Measurements from ENCODE around the gene GAS2. TPM values are rescaled to one million over a fixed set of nuclear protein-coding genes. Genes with fewer than 3 reads are reported as not detected.

GAS2 gene
- polyA plus RNA-seq, 1 donor, result 5.8 TPM

DNA sequence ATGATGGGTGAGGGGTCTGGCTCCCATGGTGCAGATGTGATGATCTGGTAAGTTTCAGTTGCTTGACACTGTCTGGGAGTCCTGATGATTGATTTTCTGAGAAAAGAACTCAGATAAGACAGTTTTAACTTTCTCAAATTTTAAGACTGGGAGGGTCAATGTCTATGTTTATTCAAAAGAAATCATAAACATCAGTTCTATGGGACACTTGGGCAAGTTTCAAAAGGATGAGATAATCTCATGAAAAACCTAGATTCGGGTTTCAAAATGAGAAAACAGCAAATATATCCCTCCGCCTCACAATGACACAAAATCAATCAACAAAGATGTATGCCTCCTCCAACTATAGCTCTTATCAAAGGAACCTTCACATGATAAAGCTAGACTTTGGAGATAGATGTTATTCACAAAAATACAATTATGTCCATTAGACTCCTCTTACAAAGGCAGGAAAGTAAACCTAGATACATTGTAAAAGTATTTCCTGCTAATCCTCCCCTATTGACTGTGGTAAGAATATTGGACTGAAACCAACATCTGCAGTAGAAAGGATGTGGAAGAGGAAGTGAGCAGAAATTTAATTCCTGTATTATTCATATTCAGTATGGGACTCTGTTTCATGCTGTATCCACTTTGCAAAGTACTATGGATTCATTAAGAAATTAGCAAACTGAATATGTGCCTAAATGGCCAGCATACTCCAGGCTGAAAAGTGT is 141.6 kb downstream of the GAS2 start:
- Histone ChIP-seq H3K4me3 (ENCODE audit: low read length) (no peak overlapping the region), H3K27me3 (ENCODE audit: control insufficient read depth, insufficient read depth, low read length) (no peaks in the 10 kb centered on the region), H3K4me1 (ENCODE audit: control insufficient read depth, insufficient read depth, low read length) (no peaks in the 10 kb centered on the region), H3K36me3 (ENCODE audit: control insufficient read depth, insufficient read depth, low read length) (no peaks in the 10 kb centered on the region), H3K27ac (ENCODE audit: low read length) (no peak overlapping the region), H3K9me3 (ENCODE audit: control insufficient read depth, low read depth, low read length) (peaks cover 3% of the 10 kb centered on the region)
- no peak for DNase-seq
- 100% methylated on average over 1 of the region's 2 CpGs for WGBS (ENCODE audit: insufficient coverage, low lambda C conversion rate)

DNA sequence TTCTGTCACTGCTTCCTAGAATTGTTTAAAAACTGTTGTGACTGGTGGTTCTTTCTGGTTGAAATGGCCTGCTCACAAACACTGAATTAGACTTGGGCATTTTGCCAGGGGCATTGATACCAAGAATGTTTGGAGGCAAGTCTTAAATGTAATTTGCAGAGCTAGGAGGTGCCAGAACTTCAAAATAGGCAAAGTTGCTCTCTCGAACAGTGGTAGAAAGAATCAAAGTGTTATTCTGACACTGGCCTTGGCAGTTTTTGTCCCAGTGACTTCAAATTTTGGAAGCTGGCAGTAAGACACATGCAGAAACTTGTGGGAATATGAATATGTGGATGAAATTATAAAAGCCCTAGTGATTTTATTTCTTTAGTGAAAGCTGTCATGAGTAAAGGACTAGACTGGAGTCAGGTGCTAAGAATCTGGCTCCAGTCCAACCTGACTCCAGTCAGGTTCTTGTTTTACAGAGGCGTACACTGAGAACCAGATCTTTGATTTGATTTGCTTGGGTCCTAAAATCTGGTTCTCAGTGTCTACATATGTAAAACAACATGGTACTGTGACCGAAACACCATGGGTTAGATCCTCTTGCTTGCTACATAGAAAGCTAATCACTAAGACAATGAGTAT is 142.3 kb downstream of the GAS2 start:
- Histone ChIP-seq H3K4me3 (ENCODE audit: low read length) (no peak overlapping the region), H3K9me3 (ENCODE audit: control insufficient read depth, low read depth, low read length) (peaks cover 3% of the 10 kb centered on the region), H3K27me3 (ENCODE audit: control insufficient read depth, insufficient read depth, low read length) (no peaks in the 10 kb centered on the region), H3K4me1 (ENCODE audit: control insufficient read depth, insufficient read depth, low read length) (no peaks in the 10 kb centered on the region), H3K27ac (ENCODE audit: low read length) (no peak overlapping the region), H3K36me3 (ENCODE audit: control insufficient read depth, insufficient read depth, low read length) (no peaks in the 10 kb centered on the region)
- WGBS (ENCODE audit: insufficient coverage, low lambda C conversion rate), result no CpG with 5 or more reads among the region's 3 CpGs
- no peak for DNase-seq

DNA sequence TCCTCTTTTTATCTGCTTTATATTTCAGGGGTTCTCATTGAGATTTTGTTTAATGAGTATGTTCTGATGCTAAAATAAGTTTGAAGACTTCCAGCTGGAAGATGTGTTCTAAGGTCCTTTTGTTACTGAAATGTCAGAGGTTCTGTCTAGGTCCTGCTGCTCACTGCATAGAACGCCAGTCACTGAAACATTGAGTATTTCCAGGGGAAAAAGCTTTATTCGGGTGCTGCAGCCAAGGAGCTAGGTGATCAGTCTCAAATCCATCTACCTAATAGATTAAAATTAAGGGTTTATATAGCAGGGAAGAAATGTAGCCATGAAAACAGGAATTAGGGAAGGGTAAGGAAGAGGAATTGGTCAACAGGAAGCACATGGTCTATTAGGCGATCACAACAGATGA is 143.5 kb downstream of the GAS2 start:
- 100% methylated on average over 1 of the region's 3 CpGs for WGBS (ENCODE audit: insufficient coverage, low lambda C conversion rate)

DNA sequence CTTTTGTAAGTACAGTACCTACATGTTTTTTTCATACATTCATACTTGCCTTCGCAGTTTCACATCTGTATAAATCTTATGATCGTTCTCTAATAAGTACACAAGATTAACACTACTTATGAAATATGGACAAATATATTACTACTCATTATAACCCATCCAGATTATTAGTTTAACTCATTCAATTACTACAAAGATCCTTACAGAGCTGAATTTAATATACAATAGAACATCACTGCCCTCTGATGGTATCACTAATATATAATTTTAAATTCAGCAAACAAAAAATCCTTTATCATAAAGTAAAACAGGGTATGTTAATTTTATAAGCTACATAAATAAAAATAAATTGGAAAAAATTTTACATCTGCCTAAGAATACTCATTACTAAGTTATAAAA is 155.8 kb downstream of the GAS2 start:
- no peaks in the 10 kb centered on the region for H3K4me1 ChIP-seq (ENCODE audit: control insufficient read depth, insufficient read depth, low read length)
- no peak overlapping the region for H3K27ac ChIP-seq (ENCODE audit: low read length)
- peaks cover 15% of the 10 kb centered on the region for H3K36me3 ChIP-seq (ENCODE audit: control insufficient read depth, insufficient read depth, low read length)
- H3K4me3 ChIP-seq (ENCODE audit: low read length), result no peak overlapping the region
- WGBS (ENCODE audit: insufficient coverage, low lambda C conversion rate), result 89% methylated on average over 2 of the region's 2 CpGs
- H3K27me3 ChIP-seq (ENCODE audit: control insufficient read depth, insufficient read depth, low read length), result no peaks in the 10 kb centered on the region
- no peak for DNase-seq
- H3K9me3 ChIP-seq (ENCODE audit: control insufficient read depth, low read depth, low read length), result no peaks in the 10 kb centered on the region

More for the DNA sequence above, 143.5 kb downstream of the GAS2 start:
- no peaks in the 10 kb centered on the region for H3K36me3 ChIP-seq (ENCODE audit: control insufficient read depth, insufficient read depth, low read length)
- peaks cover 3% of the 10 kb centered on the region for H3K9me3 ChIP-seq (ENCODE audit: control insufficient read depth, low read depth, low read length)
- H3K27me3 ChIP-seq (ENCODE audit: control insufficient read depth, insufficient read depth, low read length), result no peaks in the 10 kb centered on the region
- DNase-seq, result no peak
- no peak overlapping the region for H3K4me3 ChIP-seq (ENCODE audit: low read length)
- H3K27ac ChIP-seq (ENCODE audit: low read length), result no peak overlapping the region
- no peaks in the 10 kb centered on the region for H3K4me1 ChIP-seq (ENCODE audit: control insufficient read depth, insufficient read depth, low read length)

DNA sequence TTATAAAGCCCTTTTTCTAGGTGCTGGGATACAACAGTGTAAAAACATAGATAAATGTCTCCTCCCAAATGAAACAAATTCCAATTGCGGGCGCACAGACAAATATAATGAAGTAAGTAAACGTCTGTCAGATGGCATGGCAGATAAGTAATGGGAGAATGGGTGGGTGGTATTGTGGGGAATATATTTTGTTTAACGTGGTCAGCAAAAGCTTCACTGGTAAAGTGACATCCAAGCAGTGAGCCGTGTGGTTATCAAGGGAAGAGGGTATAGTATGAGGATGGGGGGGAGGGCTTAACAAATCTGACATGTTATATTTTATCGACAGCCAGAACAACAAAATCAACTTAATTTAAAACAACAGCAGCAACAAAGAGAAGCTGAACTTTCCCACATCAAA is 162.0 kb downstream of the GAS2 start:
- WGBS (ENCODE audit: insufficient coverage, low lambda C conversion rate), result 0% methylated on average over 3 of the region's 6 CpGs
- H3K4me1 ChIP-seq (ENCODE audit: control insufficient read depth, insufficient read depth, low read length), result peaks cover 6% of the 10 kb centered on the region
- H3K36me3 ChIP-seq (ENCODE audit: control insufficient read depth, insufficient read depth, low read length), result peaks cover 11% of the 10 kb centered on the region
- no peaks in the 10 kb centered on the region for H3K27me3 ChIP-seq (ENCODE audit: control insufficient read depth, insufficient read depth, low read length)
- peak overlapping the region; percentile 92 for H3K4me3 ChIP-seq (ENCODE audit: low read length)
- no peak overlapping the region for H3K27ac ChIP-seq (ENCODE audit: low read length)
- H3K9me3 ChIP-seq (ENCODE audit: control insufficient read depth, low read depth, low read length), result no peaks in the 10 kb centered on the region
- no peak for DNase-seq

GRCh38 chr11:22829231-22830081 is 163.0 kb downstream of the GAS2 start, which contains the start of gene SVIP:
TSS of gene SVIP (minus strand) at chr11:22829801. CDS start at chr11:22829748, 53 bp downstream.
- H3K27me3 ChIP-seq (ENCODE audit: control insufficient read depth, insufficient read depth, low read length), result no peaks in the 10 kb centered on the region
- peaks cover 5% of the 10 kb centered on the region for H3K36me3 ChIP-seq (ENCODE audit: control insufficient read depth, insufficient read depth, low read length)
- H3K9me3 ChIP-seq (ENCODE audit: control insufficient read depth, low read depth, low read length), result no peaks in the 10 kb centered on the region
- peak; percentile 93 to 95 for DNase-seq
- H3K27ac ChIP-seq (ENCODE audit: low read length), result peak within 1 kb of the TSS; percentile 93
- peaks cover 6% of the 10 kb centered on the region for H3K4me1 ChIP-seq (ENCODE audit: control insufficient read depth, insufficient read depth, low read length)
- WGBS (ENCODE audit: insufficient coverage, low lambda C conversion rate), result no CpG with 5 or more reads among the region's 79 CpGs
- H3K4me3 ChIP-seq (ENCODE audit: low read length), result peak within 1 kb of the TSS; percentile 92

DNA sequence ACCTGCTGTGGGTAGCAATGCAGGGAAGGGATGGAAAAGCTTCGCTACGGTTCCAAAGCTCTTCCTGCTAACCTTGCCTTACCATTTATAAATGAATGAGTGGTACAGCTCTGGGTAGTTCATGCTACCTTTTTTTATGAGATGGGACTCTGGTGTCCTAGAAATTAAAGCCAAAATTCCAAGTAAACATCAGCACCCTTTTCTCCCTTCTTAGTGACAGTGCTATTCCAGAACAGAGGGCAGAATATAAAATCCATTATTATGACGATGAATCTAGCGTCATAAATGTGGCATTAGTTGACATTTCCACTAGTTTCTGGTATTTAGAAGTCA is 163.6 kb downstream of the GAS2 start:
- WGBS (ENCODE audit: insufficient coverage, low lambda C conversion rate), result 17% methylated on average over 2 of the region's 4 CpGs
- Histone ChIP-seq H3K27me3 (ENCODE audit: control insufficient read depth, insufficient read depth, low read length) (no peaks in the 10 kb centered on the region), H3K36me3 (ENCODE audit: control insufficient read depth, insufficient read depth, low read length) (peaks cover 2% of the 10 kb centered on the region), H3K27ac (ENCODE audit: low read length) (no peak overlapping the region), H3K4me3 (ENCODE audit: low read length) (peak overlapping the region; percentile 8), H3K4me1 (ENCODE audit: control insufficient read depth, insufficient read depth, low read length) (peaks cover 6% of the 10 kb centered on the region), H3K9me3 (ENCODE audit: control insufficient read depth, low read depth, low read length) (no peaks in the 10 kb centered on the region)
- no peak for DNase-seq

- H3K27me3 ChIP-seq (ENCODE audit: control insufficient read depth, insufficient read depth, low read length), result no peaks in the 10 kb centered on the region
- peaks cover 6% of the 10 kb centered on the region for H3K4me1 ChIP-seq (ENCODE audit: control insufficient read depth, insufficient read depth, low read length)
- no peak overlapping the region for H3K4me3 ChIP-seq (ENCODE audit: low read length)
- no peak overlapping the region for H3K27ac ChIP-seq (ENCODE audit: low read length)
- no peaks in the 10 kb centered on the region for H3K9me3 ChIP-seq (ENCODE audit: control insufficient read depth, low read depth, low read length)
- no peak for DNase-seq
- no peaks in the 10 kb centered on the region for H3K36me3 ChIP-seq (ENCODE audit: control insufficient read depth, insufficient read depth, low read length)
- 100% methylated on average over 1 of the region's 3 CpGs for WGBS (ENCODE audit: insufficient coverage, low lambda C conversion rate)
Measured at GRCh38 chr11:22832315-22833015, 166.1 kb downstream of the GAS2 start.

DNA sequence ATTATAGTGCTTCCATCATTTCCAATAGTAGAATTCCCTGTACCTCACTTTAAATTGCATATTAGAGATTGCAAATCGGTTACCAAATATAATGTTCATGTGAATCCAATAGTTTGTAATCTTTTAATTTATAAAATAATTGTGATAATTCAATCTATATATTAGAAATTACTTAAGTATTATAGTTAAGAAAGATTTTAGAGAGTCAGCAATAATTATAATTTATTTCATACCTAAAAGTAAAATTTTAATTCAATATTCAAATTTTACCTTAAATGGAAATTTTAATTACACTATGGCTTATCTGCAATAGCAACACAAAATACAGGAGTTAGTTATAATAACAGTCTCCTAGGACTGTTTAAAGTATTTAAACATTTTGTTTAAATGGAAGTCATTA is 180.3 kb downstream of the GAS2 start:
- Histone ChIP-seq H3K9me3 (ENCODE audit: control insufficient read depth, low read depth, low read length) (no peaks in the 10 kb centered on the region), H3K27me3 (ENCODE audit: control insufficient read depth, insufficient read depth, low read length) (no peaks in the 10 kb centered on the region), H3K27ac (ENCODE audit: low read length) (no peak overlapping the region), H3K4me3 (ENCODE audit: low read length) (no peak overlapping the region), H3K4me1 (ENCODE audit: control insufficient read depth, insufficient read depth, low read length) (no peaks in the 10 kb centered on the region), H3K36me3 (ENCODE audit: control insufficient read depth, insufficient read depth, low read length) (no peaks in the 10 kb centered on the region)
- no CpG with 5 or more reads among the region's 1 CpG for WGBS (ENCODE audit: insufficient coverage, low lambda C conversion rate)
- DNase-seq, result no peak

DNA sequence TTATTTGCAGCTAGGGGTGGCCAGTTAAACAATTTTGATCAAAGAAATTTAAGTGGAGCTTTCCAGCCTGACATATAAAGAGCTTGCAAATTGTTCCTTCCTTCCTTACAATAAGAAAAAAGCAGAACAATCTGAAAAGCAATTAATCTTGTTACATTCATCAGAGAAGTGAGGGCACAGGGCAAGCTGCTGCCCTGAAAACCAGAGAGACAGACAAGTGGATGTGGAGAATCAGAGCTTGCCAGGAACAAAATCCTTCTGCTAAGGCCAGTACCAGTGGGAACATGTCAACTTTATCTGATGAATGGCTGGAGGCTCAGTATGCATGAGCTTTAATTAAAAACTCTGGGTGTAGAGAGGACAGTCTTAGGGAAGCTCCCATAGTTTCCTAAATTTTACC is 185.1 kb downstream of the GAS2 start:
- H3K9me3 ChIP-seq (ENCODE audit: control insufficient read depth, low read depth, low read length), result no peaks in the 10 kb centered on the region
- no peak overlapping the region for H3K27ac ChIP-seq (ENCODE audit: low read length)
- no peak overlapping the region for H3K4me3 ChIP-seq (ENCODE audit: low read length)
- H3K36me3 ChIP-seq (ENCODE audit: control insufficient read depth, insufficient read depth, low read length), result no peaks in the 10 kb centered on the region
- no peaks in the 10 kb centered on the region for H3K4me1 ChIP-seq (ENCODE audit: control insufficient read depth, insufficient read depth, low read length)
- H3K27me3 ChIP-seq (ENCODE audit: control insufficient read depth, insufficient read depth, low read length), result no peaks in the 10 kb centered on the region
- no peak for DNase-seq

Measured in large intestine (tissue), 3 donors.